RWPE2 (cell line): ENCODE data around the gene FHIT.

Source experiments
- ATAC-seq: fragments of 200-7000 bp; cut with Tn5 transposase; 3 replicates; pipeline ENCODE4 v1.9.1; 2021; ENCODE audit warnings: low read depth
- DNase-seq: peaks from one replicate; pipeline ENCODE4 v3.0.0-alpha.2; 2020; ENCODE audit warnings: low spot score
- H3K27ac ChIP-seq: fragments of 450-650 bp; 2 replicates; pipeline ENCODE4 v1.5.1; 2017; ENCODE audit warnings: mild to moderate bottlenecking; ENCODE audit not compliant: poor library complexity, severe bottlenecking
- H3K27me3 ChIP-seq: fragments of 250-450 bp; sonication (Bioruptor Pico); 2 replicates; pipeline ENCODE4 v1.5.1; 2021; ENCODE audit warnings: mild to moderate bottlenecking, moderate library complexity; ENCODE audit not compliant: insufficient read depth, poor library complexity, severe bottlenecking
- H3K36me3 ChIP-seq: fragments of 250-450 bp; sonication (Bioruptor Pico); 2 replicates; pipeline ENCODE4 v1.5.1; 2020; ENCODE audit warnings: low read depth, mild to moderate bottlenecking, moderate library complexity
- H3K4me1 ChIP-seq: fragments of 250-450 bp; sonication (Bioruptor Pico); 2 replicates; pipeline ENCODE4 v1.5.1; 2021; ENCODE audit warnings: mild to moderate bottlenecking, moderate library complexity; ENCODE audit not compliant: insufficient read depth, poor library complexity, severe bottlenecking
- H3K4me3 ChIP-seq: fragments of 250-450 bp; sonication (Bioruptor Pico); 2 replicates; pipeline ENCODE4 v1.5.1; 2021; ENCODE audit warnings: mild to moderate bottlenecking, moderate library complexity; ENCODE audit not compliant: severe bottlenecking
- H3K9me3 ChIP-seq: fragments of 250-450 bp; sonication (Bioruptor Pico); 2 replicates; pipeline ENCODE4 v1.5.1; 2021; ENCODE audit warnings: mild to moderate bottlenecking, moderate library complexity; ENCODE audit not compliant: severe bottlenecking
- CTCF ChIP-seq: fragments of 450-650 bp; IDR thresholded peaks from one replicate; pipeline ENCODE4 v1.5.1; 2017; ENCODE audit warnings: mild to moderate bottlenecking, moderate library complexity; ENCODE audit not compliant: poor library complexity, severe bottlenecking

The FHIT gene

GRCh38 chr3:59862686-59863085 lies 1388.6 kb downstream of the FHIT start:
- no peak for TF ChIP-seq CTCF
- ATAC-seq (peak; percentile 75), DNase-seq (no peak)
- H3K27ac ChIP-seq, result no peak overlapping the region
- H3K36me3 ChIP-seq, result no peaks in the 10 kb centered on the region
- H3K4me3 ChIP-seq, result no peak overlapping the region
- peaks cover 7% of the 10 kb centered on the region for H3K4me1 ChIP-seq
- H3K9me3 ChIP-seq, result no peaks in the 10 kb centered on the region
- H3K27me3 ChIP-seq, result no peaks in the 10 kb centered on the region

GRCh38 chr3:59857589-59858346 lies 1393.5 kb downstream of the FHIT start:
- Histone ChIP-seq H3K27me3 (no peaks in the 10 kb centered on the region), H3K4me1 (peaks cover 4% of the 10 kb centered on the region), H3K4me3 (no peak overlapping the region), H3K27ac (no peak overlapping the region), H3K36me3 (no peaks in the 10 kb centered on the region), H3K9me3 (no peaks in the 10 kb centered on the region)
- ATAC-seq, result peak; percentile 96
- DNase-seq, result no peak
- TF ChIP-seq CTCF, result peak; percentile 85

- no peaks in the 10 kb centered on the region for H3K36me3 ChIP-seq
- DNase-seq (no peak), ATAC-seq (no peak)
- no peak for TF ChIP-seq CTCF
- H3K4me3 ChIP-seq, result no peak overlapping the region
- H3K9me3 ChIP-seq, result no peaks in the 10 kb centered on the region
- no peaks in the 10 kb centered on the region for H3K4me1 ChIP-seq
- no peaks in the 10 kb centered on the region for H3K27me3 ChIP-seq
- no peak overlapping the region for H3K27ac ChIP-seq
Observed at GRCh38 chr3:59856934-59857460, 1394.3 kb downstream of the FHIT start.

- Histone ChIP-seq H3K9me3 (no peaks in the 10 kb centered on the region), H3K4me1 (no peaks in the 10 kb centered on the region), H3K4me3 (no peak overlapping the region), H3K27me3 (no peaks in the 10 kb centered on the region), H3K27ac (no peak overlapping the region), H3K36me3 (no peaks in the 10 kb centered on the region)
- ATAC-seq, result no peak
- no peak for DNase-seq
- no peak for TF ChIP-seq CTCF
Observed at GRCh38 chr3:59854061-59854709, 1397.1 kb downstream of the FHIT start.
